PC-9 (cell line): ENCODE measurements around the gene KRTAP12-2.

Source experiments
- EZH2 ChIP-seq: fragments of 200-600 bp; sonication (generic); IDR thresholded peaks from 2 replicates; pipeline ENCODE4 v1.8.0; 2017; ENCODE audit warnings: antibody characterized with exemption, low read depth
- TF ChIP-seq, protein P1 (sequence below): fragments of 200-600 bp; sonication (generic); conservative IDR thresholded peaks from 2 replicates; pipeline ENCODE4 v1.6.1; 2017; ENCODE audit warnings: mixed run types, antibody characterized with exemption, mild to moderate bottlenecking, moderate library complexity

DNA sequence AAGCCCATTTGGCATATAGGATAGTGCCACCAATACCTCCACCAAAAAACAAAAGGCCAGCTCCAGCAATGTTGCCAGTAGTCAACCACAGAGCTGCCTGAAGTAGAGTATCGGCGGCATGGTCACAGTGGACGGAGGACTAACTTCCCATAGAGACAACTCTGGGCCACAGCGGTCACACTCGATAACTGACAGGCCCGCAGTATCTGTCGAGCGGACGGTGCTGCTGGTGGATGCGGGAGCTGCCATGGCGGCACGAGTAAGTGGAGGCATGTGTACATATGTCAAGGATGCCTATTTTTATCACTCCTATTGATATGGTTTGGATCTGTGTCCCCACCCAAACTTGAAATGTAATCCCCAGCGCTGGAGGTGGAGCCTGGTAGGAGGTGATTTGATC, 11.2 kb upstream of the KRTAP12-2 start:
- TF ChIP-seq, protein P1, sequence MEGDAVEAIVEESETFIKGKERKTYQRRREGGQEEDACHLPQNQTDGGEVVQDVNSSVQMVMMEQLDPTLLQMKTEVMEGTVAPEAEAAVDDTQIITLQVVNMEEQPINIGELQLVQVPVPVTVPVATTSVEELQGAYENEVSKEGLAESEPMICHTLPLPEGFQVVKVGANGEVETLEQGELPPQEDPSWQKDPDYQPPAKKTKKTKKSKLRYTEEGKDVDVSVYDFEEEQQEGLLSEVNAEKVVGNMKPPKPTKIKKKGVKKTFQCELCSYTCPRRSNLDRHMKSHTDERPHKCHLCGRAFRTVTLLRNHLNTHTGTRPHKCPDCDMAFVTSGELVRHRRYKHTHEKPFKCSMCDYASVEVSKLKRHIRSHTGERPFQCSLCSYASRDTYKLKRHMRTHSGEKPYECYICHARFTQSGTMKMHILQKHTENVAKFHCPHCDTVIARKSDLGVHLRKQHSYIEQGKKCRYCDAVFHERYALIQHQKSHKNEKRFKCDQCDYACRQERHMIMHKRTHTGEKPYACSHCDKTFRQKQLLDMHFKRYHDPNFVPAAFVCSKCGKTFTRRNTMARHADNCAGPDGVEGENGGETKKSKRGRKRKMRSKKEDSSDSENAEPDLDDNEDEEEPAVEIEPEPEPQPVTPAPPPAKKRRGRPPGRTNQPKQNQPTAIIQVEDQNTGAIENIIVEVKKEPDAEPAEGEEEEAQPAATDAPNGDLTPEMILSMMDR = no peak
- no peak for TF ChIP-seq EZH2
